Fibroblast of lung (primary cell): ENCODE measurements around the gene TWIST2. TPM values are rescaled to one million over a fixed set of nuclear protein-coding genes. Genes with fewer than 3 reads are reported as not detected.

Experiments
- DNase-seq, 2 donors: peaks; one replicate each; pipeline versions ENCODE4 v3.0.0 to v3.0.0-alpha.2; 2010; ENCODE audit warnings: low read depth in 2 of 2
- H2AFZ ChIP-seq: 2 replicates; pipeline ENCODE4 v1.5.1; 2012; ENCODE audit warnings: low read length, control low read depth, inconsistent platforms
- H3K27ac ChIP-seq: 2 replicates; pipeline ENCODE4 v1.5.1; 2011; ENCODE audit warnings: low read length, control low read depth; ENCODE audit not compliant: insufficient read depth
- H3K27me3 ChIP-seq: 2 replicates; pipeline ENCODE4 v1.5.1; 2011; ENCODE audit warnings: mild to moderate bottlenecking, low read length; ENCODE audit not compliant: control insufficient read depth, insufficient read depth
- H3K36me3 ChIP-seq: 2 replicates; pipeline ENCODE4 v1.5.1; 2011; ENCODE audit warnings: low read length; ENCODE audit not compliant: control insufficient read depth, insufficient read depth
- H3K4me1 ChIP-seq: 2 replicates; pipeline ENCODE4 v1.5.1; 2011; ENCODE audit warnings: low read length; ENCODE audit not compliant: control insufficient read depth, insufficient read depth; ENCODE audit errors: extremely low read depth
- H3K4me2 ChIP-seq: 2 replicates; pipeline ENCODE4 v1.5.1; 2011; ENCODE audit warnings: low read length, control low read depth; ENCODE audit not compliant: insufficient read depth; ENCODE audit errors: extremely low read depth
- H3K4me3 ChIP-seq, 4 experiments: fragments of 200-600 bp in 1 of 4; sonication (generic) in 1 of 4; replicated peaks in 1 of 4; 2 replicates each; pipeline ENCODE4 v1.5.1; 2011 to 2016; ENCODE audit warnings: low read length in 4 of 4, low read depth in 3 of 4, mild to moderate bottlenecking in 3 of 4, control low read depth in 2 of 4, inconsistent platforms in 1 of 4, mixed read lengths in 1 of 4; ENCODE audit not compliant: insufficient read depth in 1 of 4; ENCODE audit errors: control extremely low read depth in 1 of 4
- H3K79me2 ChIP-seq: 2 replicates; pipeline ENCODE4 v1.5.1; 2012; ENCODE audit warnings: mild to moderate bottlenecking, low read length, inconsistent platforms; ENCODE audit not compliant: control insufficient read depth, insufficient read depth
- H3K9ac ChIP-seq: 2 replicates; pipeline ENCODE4 v1.5.1; 2011; ENCODE audit warnings: mild to moderate bottlenecking, low read length, control low read depth; ENCODE audit not compliant: insufficient read depth
- H3K9me3 ChIP-seq: 2 replicates; pipeline ENCODE4 v1.5.1; 2012; ENCODE audit warnings: low read depth, low read length; ENCODE audit not compliant: control insufficient read depth, insufficient read depth
- H4K20me1 ChIP-seq: 2 replicates; pipeline ENCODE4 v1.5.1; 2011; ENCODE audit warnings: low read length; ENCODE audit not compliant: control insufficient read depth, insufficient read depth; ENCODE audit errors: extremely low read depth
- CTCF ChIP-seq, 2 donors: IDR thresholded peaks in 1 of 2; conservative IDR thresholded peaks in 1 of 2; 1 replicate in 1 of 2; 2 replicates in 1 of 2; pipeline ENCODE4 v1.5.1; 2011 to 2012; ENCODE audit warnings: low read length in 2 of 2, control low read depth in 1 of 2, inconsistent platforms in 1 of 2, low read depth in 1 of 2, mild to moderate bottlenecking in 1 of 2
- EZH2 ChIP-seq: IDR thresholded peaks from 2 replicates; pipeline ENCODE4 v1.5.1; 2012; ENCODE audit warnings: low read length, control low read depth, mild to moderate bottlenecking; ENCODE audit errors: missing control alignments
- polyA plus RNA-seq, 2 donors: library from polyadenylated mRNA; depleted of rRNA in 1 of 2; stranded (reverse) in 1 of 2; unstranded in 1 of 2; fragments of >200 nt; gene quantifications; 2 replicates each; pipeline ENCODE4 v1.2.1, GENCODE V29; 2011 to 2012; ENCODE audit warnings: missing spikeins in 1 of 2
- total RNA-seq: library from RNA; depleted of rRNA; stranded (reverse); fragments of >200 nt; gene quantifications from 2 replicates; pipeline ENCODE4 v1.2.1, GENCODE V29; 2014

The TWIST2 gene
- total and polyA plus RNA-seq, 2 donors (not counting 1 experiment from before 2014, with no cell fraction given): 85.2 to 118 TPM

GRCh38 chr2:238952261-238952919 is 104.5 kb downstream of the TWIST2 start:
- H3K9me3 ChIP-seq: no peaks in the 10 kb centered on the region
- no peaks in the 10 kb centered on the region for H3K79me2 ChIP-seq
- H3K9ac ChIP-seq: no peak overlapping the region
- H3K27ac ChIP-seq: no peak overlapping the region
- TF ChIP-seq CTCF (conservative IDR thresholded peaks at IDR 0.05 in 1 of 2, IDR thresholded peaks at IDR 0.05 in 1 of 2; ENCODE audit: low read depth in 1 of 2, low read length in 2 of 2) (no peak), EZH2 (no peak)
- H2AFZ ChIP-seq: no peak overlapping the region
- DNase-seq: peak in 1 of 2 donors; percentile 63
- peaks cover 15% of the 10 kb centered on the region for H3K4me1 ChIP-seq
- H4K20me1 ChIP-seq: no peaks in the 10 kb centered on the region
- no peaks in the 10 kb centered on the region for H3K36me3 ChIP-seq
- H3K27me3 ChIP-seq: no peaks in the 10 kb centered on the region
- no peak overlapping the region for H3K4me2 ChIP-seq
- H3K4me3 ChIP-seq: no peak overlapping the region

- H3K4me1 ChIP-seq: peaks cover 7% of the 10 kb centered on the region
- peak overlapping the region; percentile 1 for H2AFZ ChIP-seq
- DNase-seq: peak; percentile 81 to 93
- no peak overlapping the region for H3K27ac ChIP-seq
- no peak overlapping the region for H3K9ac ChIP-seq
- no peaks in the 10 kb centered on the region for H4K20me1 ChIP-seq
- no peaks in the 10 kb centered on the region for H3K27me3 ChIP-seq
- no peaks in the 10 kb centered on the region for H3K36me3 ChIP-seq
- H3K4me3 ChIP-seq: no peak overlapping the region
- no peak overlapping the region for H3K4me2 ChIP-seq
- no peaks in the 10 kb centered on the region for H3K9me3 ChIP-seq
- TF ChIP-seq CTCF (conservative IDR thresholded peaks at IDR 0.05 in 1 of 2, IDR thresholded peaks at IDR 0.05 in 1 of 2; ENCODE audit: low read depth in 1 of 2, low read length in 2 of 2) (no peak), EZH2 (no peak)
- no peaks in the 10 kb centered on the region for H3K79me2 ChIP-seq
These were observed 107.1 kb downstream of the TWIST2 start for GRCh38 chr2:238954841-238955591.

GRCh38 chr2:238955648-238956531 is 108.0 kb downstream of the TWIST2 start:
- Histone ChIP-seq H3K27ac (no peak overlapping the region), H3K4me1 (peaks cover 7% of the 10 kb centered on the region), H3K4me2 (peak overlapping the region; percentile 32), H3K4me3 (no peak overlapping the region), H4K20me1 (no peaks in the 10 kb centered on the region), H2AFZ (no peak overlapping the region), H3K27me3 (no peaks in the 10 kb centered on the region), H3K79me2 (no peaks in the 10 kb centered on the region), H3K9me3 (no peaks in the 10 kb centered on the region), H3K36me3 (no peaks in the 10 kb centered on the region), H3K9ac (no peak overlapping the region)
- TF ChIP-seq EZH2: no peak
- no peak for TF ChIP-seq CTCF (conservative IDR thresholded peaks at IDR 0.05 in 1 of 2, IDR thresholded peaks at IDR 0.05 in 1 of 2; ENCODE audit: low read depth in 1 of 2, low read length in 2 of 2)
- DNase-seq: peak in 1 of 2 donors; percentile 79
